Fibroblast of skin of left quadriceps (primary cell): Measurements from ENCODE around the gene NYNRIN.

Experiments used
- DNase-seq, 2 experiments: peaks; one replicate each; pipeline ENCODE4 v3.0.0-alpha.2; 2013; ENCODE audit warnings: low read depth in 2 of 2

The NYNRIN gene

GRCh38 chr14:24392325-24393091 lies 6.3 kb upstream of the NYNRIN start:
- no peak for DNase-seq

- no peak for DNase-seq
Observed at GRCh38 chr14:24394275-24394674, 4.5 kb upstream of the NYNRIN start.

- no peak for DNase-seq
Observed at GRCh38 chr14:24395609-24396582, 2.9 kb upstream of the NYNRIN start.

GRCh38 chr14:24397639-24398292 lies 1.0 kb upstream of the NYNRIN start:
- DNase-seq, result no peak

- no peak for DNase-seq
Observed at GRCh38 chr14:24398293-24398652, 530 bp upstream of the NYNRIN start.

- DNase-seq, result no peak
Observed at GRCh38 chr14:24399447-24399822, 632 bp downstream of the NYNRIN start.

- DNase-seq, result no peak
Observed at GRCh38 chr14:24399999-24400718, 1.4 kb downstream of the NYNRIN start.

GRCh38 chr14:24401810-24402702 lies 3.3 kb downstream of the NYNRIN start:
- DNase-seq, result no peak

- no peak for DNase-seq
Observed at GRCh38 chr14:24403294-24403998, 4.6 kb downstream of the NYNRIN start.

GRCh38 chr14:24404814-24405213 lies 6.0 kb downstream of the NYNRIN start:
- DNase-seq, result no peak

GRCh38 chr14:24406416-24406815 lies 7.6 kb downstream of the NYNRIN start:
- DNase-seq, result no peak

GRCh38 chr14:24407608-24408325 lies 9.0 kb downstream of the NYNRIN start:
- no peak for DNase-seq

- DNase-seq, result no peak
Observed at GRCh38 chr14:24408764-24409163, 10.0 kb downstream of the NYNRIN start.

- no peak for DNase-seq
Observed at GRCh38 chr14:24409192-24409591, 10.4 kb downstream of the NYNRIN start.

- DNase-seq, result no peak
Observed at GRCh38 chr14:24409956-24410355, 11.2 kb downstream of the NYNRIN start.

GRCh38 chr14:24411443-24412389 lies 12.9 kb downstream of the NYNRIN start:
- DNase-seq, result no peak

- no peak for DNase-seq
Observed at GRCh38 chr14:24414077-24414476, 15.3 kb downstream of the NYNRIN start.

- DNase-seq, result no peak
Observed at GRCh38 chr14:24414732-24415420, 16.1 kb downstream of the NYNRIN start.
